ENCODE measurements around the gene BMP2K. TPM values are rescaled to one million over a fixed set of nuclear protein-coding genes. Genes with fewer than 3 reads are reported as not detected.

BMP2K gene
- 56.1 TPM for total RNA-seq

GRCh38 chr4:78776079-78776728 is at the start of gene BMP2K:
Gene BMP2K, plus strand, starts transcription at chr4:78776350. Its CDS starts 194 bp downstream, at chr4:78776544.

GRCh38 chr4:78938868-78939666 is 162.9 kb downstream of the BMP2K start, which contains the start of gene PAQR3:
Gene PAQR3, minus strand, starts transcription at chr4:78939438. Its CDS starts 214 bp downstream, at chr4:78939224.

Small RNA genes lying within 50 kb of the gene (small RNA-seq; reads per million reads assigned to genes)
- gene AC098818.1 (ENCODE audit: low replicate concordance) (not detected), gene MIR5096 (ENCODE audit: low replicate concordance) (not detected), gene RN7SL127P (ENCODE audit: low replicate concordance) (not detected)

Other genes with a start within 250 kb of the BMP2K start
- 47.5 TPM for gene ANXA3, start 224.6 kb upstream of the BMP2K start, total RNA-seq
- gene PAQR3, start 163.1 kb downstream of the BMP2K start, total RNA-seq, result 14.5 TPM

All from metanephros (tissue), 2 donors.